Common myeloid progenitor, CD34-positive (primary cell): ENCODE measurements around the gene BLTP2.

ENCODE experiments used
- CTCF ChIA-PET: fragments of 350-600 bp; sonication (Branson Sonifier 250); formaldehyde crosslinking; loops from one replicate; lab custom pipeline; 2021; ENCODE audit warnings: antibody characterized with exemption; lab: Charles Lee
- POLR2A ChIA-PET: fragments of 350-600 bp; sonication (Branson Sonifier 250); formaldehyde crosslinking; loops from one replicate; lab custom pipeline; 2021; ENCODE audit warnings: antibody characterized with exemption; lab: Charles Lee
- DNase-seq, 3 donors: peaks; one replicate each; pipeline versions ENCODE4 v3.0.0 to v3.0.0-alpha.2; 2013
- H3K27ac ChIP-seq, 2 experiments: 1 replicate in 1 of 2; 2 replicates in 1 of 2; pipeline ENCODE4 v1.7.0; 2013; ENCODE audit warnings: inconsistent platforms in 2 of 2, low read length in 2 of 2, mild to moderate bottlenecking in 2 of 2, low read depth in 1 of 2, moderate library complexity in 1 of 2; ENCODE audit not compliant: severe bottlenecking in 2 of 2, insufficient read depth in 1 of 2, poor library complexity in 1 of 2
- H3K27me3 ChIP-seq, 5 experiments: replicated peaks in 2 of 5; 1 replicate in 3 of 5; 2 replicates in 2 of 5; pipeline versions ENCODE4 v1.6.1 to v1.7.0; 2013; ENCODE audit warnings: low read length in 4 of 5, mild to moderate bottlenecking in 2 of 5, moderate library complexity in 2 of 5, inconsistent platforms in 1 of 5; ENCODE audit not compliant: insufficient read depth in 5 of 5, control insufficient read depth in 4 of 5
- H3K36me3 ChIP-seq, 4 experiments: 1 replicate in 2 of 4; 2 replicates in 2 of 4; pipeline versions ENCODE4 v1.6.1 to v1.7.0; 2013; ENCODE audit warnings: low read length in 3 of 4, control low read depth in 1 of 4, mild to moderate bottlenecking in 1 of 4; ENCODE audit not compliant: control insufficient read depth in 4 of 4, insufficient read depth in 4 of 4
- H3K4me1 ChIP-seq, 4 experiments: 1 replicate in 3 of 4; 2 replicates in 1 of 4; pipeline versions ENCODE4 v1.6.1 to v1.7.1; 2013; ENCODE audit warnings: low read length in 3 of 4, mild to moderate bottlenecking in 3 of 4, control low read depth in 1 of 4, inconsistent platforms in 1 of 4, moderate library complexity in 1 of 4; ENCODE audit not compliant: control insufficient read depth in 4 of 4, insufficient read depth in 4 of 4; ENCODE audit errors: control extremely low read depth in 1 of 4
- H3K4me3 ChIP-seq, 7 experiments: 1 replicate in 4 of 7; 2 replicates in 3 of 7; pipeline versions ENCODE4 v1.5.1 to v1.7.0; 2013; ENCODE audit warnings: mild to moderate bottlenecking in 7 of 7, low read length in 6 of 7, moderate library complexity in 6 of 7, inconsistent platforms in 2 of 7, low read depth in 2 of 7, control low read depth in 1 of 7; ENCODE audit not compliant: insufficient read depth in 4 of 7, control insufficient read depth in 1 of 7; ENCODE audit errors: extremely low read depth in 1 of 7
- H3K9me3 ChIP-seq, 5 experiments: 1 replicate in 4 of 5; 2 replicates in 1 of 5; pipeline versions ENCODE4 v1.6.1 to v1.7.1; 2013; ENCODE audit warnings: low read length in 4 of 5, mild to moderate bottlenecking in 2 of 5, inconsistent platforms in 1 of 5, low read depth in 1 of 5, moderate library complexity in 1 of 5; ENCODE audit not compliant: control insufficient read depth in 4 of 5, insufficient read depth in 2 of 5; ENCODE audit errors: control extremely low read depth in 1 of 5
- WGBS: methylation state at CpG from one replicate; pipeline ENCODE4 v1.1.5; 2013; ENCODE audit not compliant: insufficient coverage; 5-methylcytosine and 5-hydroxymethylcytosine counted together

BLTP2 gene

GRCh38 chr17:28641579-28641978 lies 3.4 kb downstream of the BLTP2 start:
- POLR2A ChIA-PET: no interaction called here
- Histone ChIP-seq H3K27me3 (no peaks in the 10 kb centered on the region), H3K9me3 (no peaks in the 10 kb centered on the region), H3K27ac (peak overlapping the region in 1 of 2 experiments; percentile 16), H3K4me1 (peaks cover 18 to 32% (median 27%) of the 10 kb centered on the region in 4 experiments), H3K36me3 (peaks cover 42 to 69% (median 59%) of the 10 kb centered on the region in 4 experiments), H3K4me3 (no peak overlapping the region)
- CTCF ChIA-PET: interaction anchor here (6.0 to 6.3 kb wide), 2 partner anchors 20 to 35 kb away, joined by 36 to 41 read pairs; partner anchors contain the start of genes SDF2 and SUPT6H
- no CpG with 5 or more reads among the region's 2 CpGs for WGBS
- no peak for DNase-seq

- ChIA-PET POLR2A (interaction anchor here (0.6 kb wide), 1 partner anchor 14 kb away, joined by 4 read pairs; no protein-coding TSS in a partner anchor), CTCF (interaction anchor here (1.5 to 1.9 kb wide), 3 partner anchors 8 to 19 kb away, joined by 4 to 6 read pairs (median 5); no protein-coding TSS in a partner anchor)
- no peak overlapping the region for H3K27ac ChIP-seq
- H3K4me1 ChIP-seq: no peaks in the 10 kb centered on the region
- peaks cover 61 to 97% (median 87%) of the 10 kb centered on the region in 4 experiments for H3K36me3 ChIP-seq
- WGBS: 92% methylated on average over 1 of the region's 1 CpG
- no peak overlapping the region for H3K4me3 ChIP-seq
- H3K9me3 ChIP-seq: no peaks in the 10 kb centered on the region
- no peak for DNase-seq
- no peaks in the 10 kb centered on the region for H3K27me3 ChIP-seq
Observed at GRCh38 chr17:28635506-28635905, 9.5 kb downstream of the BLTP2 start.

- 95% methylated on average over 11 of the region's 14 CpGs for WGBS
- Histone ChIP-seq H3K4me3 (no peak overlapping the region), H3K36me3 (peaks cover 53 to 97% (median 82%) of the 10 kb centered on the region in 4 experiments), H3K27ac (no peak overlapping the region), H3K4me1 (no peaks in the 10 kb centered on the region), H3K27me3 (no peaks in the 10 kb centered on the region), H3K9me3 (no peaks in the 10 kb centered on the region)
- ChIA-PET CTCF (interaction anchor here (0.6 to 1.9 kb wide), 6 partner anchors 9 to 93 kb away, joined by 3 to 6 read pairs (median 4); no protein-coding TSS in a partner anchor), POLR2A (interaction anchor here (0.6 kb wide), 1 partner anchor 13 kb away, joined by 4 read pairs; no protein-coding TSS in a partner anchor)
- no peak for DNase-seq
Observed at GRCh38 chr17:28634206-28634865, 10.6 kb downstream of the BLTP2 start.

DNA sequence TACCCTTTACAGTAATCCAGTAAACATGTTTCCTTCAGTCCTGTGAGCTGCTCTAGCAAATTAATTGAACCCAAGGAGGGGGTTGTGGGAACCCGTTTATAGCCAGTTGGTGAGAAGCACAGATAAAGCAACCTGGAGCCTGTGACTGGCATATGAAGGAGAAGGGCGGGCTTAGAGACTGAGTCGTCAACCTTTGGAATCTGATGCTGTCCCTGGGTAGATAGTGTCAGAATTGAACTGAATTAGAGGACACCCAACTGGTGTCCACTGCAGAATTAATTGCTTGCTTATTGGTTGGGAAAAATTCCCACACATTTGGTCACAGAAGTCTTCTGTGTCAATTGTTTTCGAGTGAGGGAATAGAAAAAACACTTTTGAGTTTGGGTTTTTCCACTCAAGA lies 18.1 kb downstream of the BLTP2 start:
- Histone ChIP-seq H3K27me3 (no peaks in the 10 kb centered on the region), H3K27ac (no peak overlapping the region), H3K4me3 (no peak overlapping the region), H3K9me3 (no peaks in the 10 kb centered on the region), H3K36me3 (peaks cover 30 to 88% (median 59%) of the 10 kb centered on the region in 4 experiments), H3K4me1 (no peaks in the 10 kb centered on the region)
- ChIA-PET CTCF (no interaction called here), POLR2A (no interaction called here)
- 98% methylated on average over 4 of the region's 4 CpGs for WGBS
- DNase-seq: no peak

DNA sequence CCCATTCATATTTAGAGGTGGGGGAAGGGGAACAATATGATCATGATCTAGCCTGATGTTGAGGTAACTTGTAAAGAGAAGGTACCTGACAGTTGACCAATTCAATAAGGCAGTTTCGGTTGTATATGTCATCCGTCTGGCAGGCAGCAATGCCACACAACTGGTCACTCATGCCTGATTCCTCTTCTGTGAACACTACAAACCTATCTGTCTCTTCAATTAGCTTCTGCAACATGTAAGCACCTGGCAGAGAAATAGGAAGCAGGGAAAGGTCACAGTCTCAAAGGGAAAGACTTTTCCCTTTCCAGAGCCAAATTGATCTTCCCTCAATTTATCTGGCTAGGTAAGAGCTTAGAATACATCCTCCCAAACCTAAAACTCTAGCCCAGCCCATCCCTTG lies 20.8 kb downstream of the BLTP2 start:
- ChIA-PET POLR2A (no interaction called here), CTCF (interaction anchor here (0.6 to 1.0 kb wide), 2 partner anchors 8 to 10 kb away, joined by 3 to 4 read pairs; partner anchors contain the start of gene RSKR)

GRCh38 chr17:28623696-28624095 lies 21.3 kb downstream of the BLTP2 start:
- Histone ChIP-seq H3K4me3 (no peak overlapping the region), H3K27ac (no peak overlapping the region), H3K4me1 (no peaks in the 10 kb centered on the region), H3K36me3 (peaks cover 33 to 93% (median 71%) of the 10 kb centered on the region in 4 experiments), H3K9me3 (no peaks in the 10 kb centered on the region), H3K27me3 (no peaks in the 10 kb centered on the region)
- ChIA-PET POLR2A (no interaction called here), CTCF (interaction anchor here (0.6 to 1.0 kb wide), 3 partner anchors 8 to 94 kb away, joined by 3 to 4 read pairs (median 3); partner anchors contain the start of gene RSKR)
- 95% methylated on average over 4 of the region's 4 CpGs for WGBS
- no peak for DNase-seq

More for the DNA sequence above, 20.8 kb downstream of the BLTP2 start:
- 100% methylated on average over 1 of the region's 2 CpGs for WGBS
- no peak for DNase-seq
- Histone ChIP-seq H3K27me3 (no peaks in the 10 kb centered on the region), H3K9me3 (no peaks in the 10 kb centered on the region), H3K4me3 (no peak overlapping the region), H3K27ac (no peak overlapping the region), H3K4me1 (no peaks in the 10 kb centered on the region), H3K36me3 (peaks cover 29 to 92% (median 69%) of the 10 kb centered on the region in 4 experiments)

GRCh38 chr17:28622186-28622585 lies 22.8 kb downstream of the BLTP2 start:
- POLR2A ChIA-PET: no interaction called here
- WGBS: no CpG with 5 or more reads among the region's 3 CpGs
- DNase-seq: no peak

More at GRCh38 chr17:28622186-28622585, 22.8 kb downstream of the BLTP2 start:
- Histone ChIP-seq H3K36me3 (peaks cover 36 to 95% (median 66%) of the 10 kb centered on the region in 4 experiments), H3K27me3 (no peaks in the 10 kb centered on the region), H3K9me3 (no peaks in the 10 kb centered on the region), H3K27ac (no peak overlapping the region), H3K4me3 (no peak overlapping the region), H3K4me1 (no peaks in the 10 kb centered on the region)
- CTCF ChIA-PET: interaction anchor here (0.7 to 1.4 kb wide), 2 partner anchors 10 to 21 kb away, joined by 3 to 4 read pairs; no protein-coding TSS in a partner anchor
